NCI-H69 (cell line): ENCODE measurements around the gene LITAFD.
"Not testable (repeated sequence)": the region's sequence is repeated elsewhere in the genome, so short reads cannot be mapped to it uniquely, and the experiment has no call there.

ENCODE experiments used
- DNase-seq: peaks from one replicate; lab custom pipeline; 2025; lab: John Stamatoyannopoulos, UW

The LITAFD gene

DNA sequence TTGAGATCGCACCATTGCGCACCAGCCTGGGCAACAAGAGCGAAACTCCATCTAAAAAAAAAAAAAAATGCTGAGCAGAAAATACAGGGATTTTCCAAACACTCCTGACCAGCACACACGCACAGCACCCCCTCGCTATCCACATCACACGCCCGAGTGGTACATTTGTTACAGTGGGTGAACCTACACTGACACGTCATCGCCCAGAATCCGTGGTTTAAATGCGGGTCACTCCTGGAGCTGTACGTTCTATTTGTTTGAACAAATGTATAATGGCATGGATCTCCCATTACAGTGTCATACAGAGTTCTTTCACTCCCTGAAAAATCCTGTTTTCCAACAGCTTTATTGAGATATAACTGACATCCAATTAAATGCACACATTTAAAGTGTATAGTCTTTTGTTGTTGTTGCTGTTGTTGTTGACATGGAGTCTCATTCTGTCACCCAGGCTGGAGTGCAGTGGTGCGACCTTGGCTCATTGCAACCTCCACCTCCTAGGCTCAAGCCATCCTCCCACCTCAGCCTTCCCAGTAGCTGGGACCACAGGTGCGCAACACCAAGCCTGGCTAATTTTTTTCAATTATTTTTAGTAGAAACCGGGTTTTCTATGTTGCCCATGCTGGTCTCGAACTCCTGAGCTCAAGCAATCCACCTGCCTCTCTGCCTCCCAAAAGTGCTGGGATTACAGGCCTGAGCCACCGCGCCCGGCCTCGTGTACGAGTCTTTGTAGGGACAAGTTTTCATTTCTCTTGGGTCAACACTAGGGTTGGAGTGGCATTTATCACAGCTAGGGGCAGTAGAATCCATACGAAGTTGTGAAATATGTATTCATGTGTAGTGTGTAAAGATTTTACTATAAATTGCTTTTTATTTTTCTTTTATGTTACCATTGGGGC, 8.9 kb upstream of the LITAFD start:
- no peak for DNase-seq

DNA sequence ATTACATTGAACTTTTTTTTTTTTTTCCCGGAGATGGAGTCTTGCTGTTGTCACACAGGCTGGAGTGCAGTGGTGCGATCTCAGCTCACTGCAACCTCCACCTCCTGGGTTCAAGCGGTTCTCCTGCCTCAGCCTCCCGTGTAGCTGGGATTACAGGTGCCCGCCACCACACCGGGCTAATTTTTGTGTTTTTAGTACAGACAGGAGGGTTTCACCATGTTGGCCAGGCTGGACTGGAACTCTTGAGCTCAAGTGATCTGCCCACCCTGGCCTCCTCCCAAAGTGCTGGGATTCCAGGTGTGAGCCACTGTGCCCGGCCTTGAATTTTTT, 8.3 kb upstream of the LITAFD start:
- DNase-seq: not testable (repeated sequence)

DNA sequence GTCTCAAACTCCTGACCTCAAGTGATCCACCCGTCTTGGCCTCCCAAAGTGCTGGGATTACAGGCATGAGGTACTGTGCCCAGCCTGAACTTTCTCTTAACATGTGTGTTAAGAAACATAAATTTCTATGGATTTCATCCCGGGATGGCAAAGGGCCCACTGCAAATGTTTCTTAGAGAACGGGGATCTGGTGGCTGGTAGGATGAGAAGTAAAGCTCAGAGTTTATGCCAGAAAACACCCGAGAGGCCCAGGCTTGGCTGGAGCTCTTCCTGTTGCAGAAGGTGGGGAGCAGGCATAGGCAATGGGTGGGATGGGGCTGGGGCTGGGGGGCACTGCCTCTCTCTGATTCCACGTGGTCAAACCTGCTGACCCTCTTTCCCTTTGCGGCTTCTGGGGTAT, 7.8 kb upstream of the LITAFD start:
- no peak for DNase-seq

DNA sequence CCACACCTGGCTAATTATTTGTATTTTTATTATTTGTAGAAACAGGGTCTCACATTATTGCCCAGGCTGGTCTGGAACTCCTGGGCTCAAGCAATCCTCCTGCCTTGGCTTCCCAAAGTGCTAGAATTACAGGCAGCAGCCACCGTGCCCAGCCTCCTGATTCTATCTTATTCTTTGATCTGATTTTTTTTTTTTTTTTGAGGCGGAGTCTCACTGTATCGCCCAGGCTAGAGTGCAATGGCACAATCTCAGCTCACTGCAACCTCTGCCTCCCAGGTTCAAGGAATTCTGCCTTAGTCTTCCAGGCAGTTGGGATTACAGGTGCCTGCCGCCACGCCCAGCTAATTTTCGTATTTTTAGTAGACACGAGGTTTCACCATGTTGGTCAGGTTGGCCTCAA, 6.8 kb upstream of the LITAFD start:
- DNase-seq: not testable (repeated sequence)

DNA sequence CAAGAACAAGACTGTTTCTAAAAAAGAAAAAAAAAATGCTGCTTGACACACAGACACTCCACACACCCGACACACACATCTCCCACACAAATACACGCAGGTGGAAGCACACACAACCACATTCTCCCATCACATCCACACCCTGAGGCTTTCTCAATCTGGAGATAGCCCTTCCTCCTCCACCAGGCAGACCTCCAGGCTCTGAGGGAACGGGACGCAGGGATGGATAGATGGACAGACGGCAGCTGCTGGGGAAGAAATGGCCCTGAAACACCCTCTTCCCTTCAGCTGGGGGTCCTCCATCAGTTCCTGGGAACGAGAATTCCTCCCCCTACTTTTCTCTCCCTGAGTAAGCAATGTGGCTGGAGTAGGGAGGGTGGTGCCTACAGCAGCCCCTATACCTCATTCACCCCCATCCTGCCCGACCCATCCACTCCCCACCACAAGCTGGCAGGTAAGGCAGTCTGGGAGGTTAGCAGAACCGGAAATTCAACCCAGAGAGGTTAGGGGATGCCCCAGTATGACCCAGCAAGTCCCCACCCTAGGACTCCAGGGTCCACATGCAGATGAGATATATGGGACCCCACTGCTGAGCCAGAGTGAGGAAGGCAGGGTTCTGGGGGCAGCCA, 4.1 kb upstream of the LITAFD start:
- no peak for DNase-seq

DNA sequence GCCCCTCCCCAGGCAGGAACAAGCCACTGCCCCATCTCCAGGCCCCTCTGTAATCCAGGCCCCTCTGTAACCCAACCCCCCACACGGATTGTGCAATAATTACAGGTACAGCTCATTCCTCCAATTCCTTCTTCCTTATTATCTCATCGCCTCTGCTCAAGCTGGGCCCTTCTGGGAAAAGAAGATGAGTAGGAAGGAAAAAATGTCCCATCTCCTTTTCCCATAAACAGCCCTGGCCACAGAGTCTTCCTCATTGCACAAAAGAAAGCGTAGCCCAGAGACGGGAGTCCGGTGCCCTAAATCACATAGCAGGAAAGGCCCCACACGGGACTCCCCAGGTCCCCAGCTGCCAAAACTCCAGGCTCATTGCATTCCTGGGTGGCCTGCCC, 3.6 kb upstream of the LITAFD start:
- DNase-seq: peak; percentile 13

DNA sequence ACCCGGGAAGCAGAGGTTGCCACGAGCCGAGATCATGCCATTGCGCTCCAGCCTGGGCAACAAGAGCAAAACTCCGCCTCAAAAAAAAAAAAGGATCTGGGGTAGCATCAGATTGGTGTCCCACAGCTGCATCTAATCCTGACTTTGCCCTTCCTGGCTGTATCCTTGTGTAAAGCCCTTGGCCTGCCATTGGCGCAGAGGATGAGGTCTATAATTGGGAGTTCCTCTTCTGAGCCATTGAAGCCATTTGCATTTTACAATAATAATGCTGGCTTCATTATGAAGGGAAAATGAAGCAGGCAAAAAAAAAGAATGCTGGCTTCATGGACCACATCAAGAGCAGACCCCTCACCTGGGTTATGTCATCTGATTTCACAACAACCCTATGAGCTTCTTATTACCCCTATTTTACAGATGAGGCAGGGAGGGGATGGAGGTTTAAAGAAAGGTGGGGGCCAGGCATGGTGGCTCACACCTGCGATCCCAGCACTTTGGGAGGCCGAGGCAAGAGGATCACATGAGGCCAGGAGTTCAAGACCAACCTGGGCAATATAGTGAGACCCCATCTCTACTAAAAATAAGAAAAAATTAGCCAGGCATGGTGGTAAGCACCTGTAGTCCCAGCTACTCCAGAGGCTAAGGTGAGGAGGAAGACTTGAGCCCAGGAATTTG, 1.2 kb upstream of the LITAFD start:
- no peak for DNase-seq

DNA sequence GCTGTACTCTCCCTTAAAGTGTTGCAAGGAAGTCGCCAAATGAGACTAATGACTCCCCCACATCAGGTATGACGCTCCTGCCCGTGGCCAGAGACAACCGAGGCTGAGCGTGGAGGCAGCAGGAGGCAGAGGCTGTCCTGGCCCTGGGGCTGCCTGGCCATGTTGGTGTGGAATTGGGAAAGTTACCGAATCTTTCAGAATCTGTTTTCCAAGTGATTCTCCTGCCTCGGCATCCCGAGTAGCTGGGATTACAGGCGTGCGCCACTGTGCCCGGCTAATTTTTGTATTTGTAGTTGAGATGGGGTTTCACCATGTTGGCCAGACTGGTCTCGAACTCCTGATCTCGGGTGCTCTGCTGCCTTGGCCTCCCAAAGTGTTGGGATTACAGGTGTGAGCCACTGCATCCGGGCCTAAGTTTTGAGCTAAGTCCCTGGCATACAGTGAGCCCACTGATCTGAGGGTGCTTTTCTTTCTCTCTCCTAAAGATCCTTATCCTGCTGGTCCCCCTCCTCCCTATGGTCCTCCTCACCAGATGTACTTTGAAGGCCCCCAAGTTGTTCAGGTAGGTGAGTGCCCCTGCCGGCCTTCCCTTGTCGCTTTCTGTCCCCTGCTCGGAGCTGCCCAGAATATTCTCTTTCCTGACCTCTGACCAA, 700 bp downstream of the LITAFD start:
- no peak for DNase-seq

DNA sequence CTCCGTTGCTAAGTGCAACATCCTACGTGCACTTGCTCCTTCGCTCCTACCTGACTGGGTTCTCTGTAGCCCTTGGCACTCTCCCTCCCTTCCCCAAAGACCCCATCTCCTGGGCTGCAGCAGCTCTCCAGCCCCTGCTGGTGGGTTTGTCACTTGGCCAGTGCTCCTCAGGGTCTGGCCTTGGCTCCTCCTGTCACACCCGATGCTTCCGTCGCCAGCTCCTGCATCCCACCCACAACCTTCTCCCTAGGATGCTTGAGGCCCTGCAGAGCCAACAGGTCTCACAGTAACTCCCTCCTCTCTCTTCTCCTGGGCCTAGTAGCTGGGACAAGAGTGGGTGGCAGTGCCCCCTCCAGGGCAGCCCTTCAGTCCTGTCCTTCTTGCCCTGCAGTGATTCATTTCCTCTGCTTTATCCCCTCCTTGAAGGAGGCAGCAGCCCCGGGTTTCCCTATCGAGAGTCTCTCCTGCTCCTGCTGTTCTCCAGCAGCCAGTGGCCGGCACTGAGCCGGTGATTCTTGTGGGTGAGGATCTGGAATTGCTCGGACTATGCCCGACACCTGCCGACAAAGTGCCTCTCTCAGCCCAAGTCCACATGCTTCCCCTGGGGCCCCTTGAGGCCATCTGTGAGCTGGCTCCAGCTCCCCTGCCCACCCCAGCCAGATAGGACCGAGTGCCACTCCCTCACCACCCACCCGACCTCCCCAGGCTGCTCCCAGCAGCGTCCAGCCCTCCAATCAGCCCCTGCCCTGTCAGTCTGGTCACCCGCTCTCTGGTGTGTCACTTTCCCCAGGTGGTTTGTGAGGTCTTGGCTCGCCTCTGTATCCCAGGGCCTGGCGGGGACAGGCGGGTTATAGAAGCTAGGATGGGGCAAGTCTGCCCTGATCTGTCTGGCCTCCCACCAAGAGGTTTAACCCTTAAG, 3.8 kb downstream of the LITAFD start:
- peak; percentile 35 for DNase-seq

DNA sequence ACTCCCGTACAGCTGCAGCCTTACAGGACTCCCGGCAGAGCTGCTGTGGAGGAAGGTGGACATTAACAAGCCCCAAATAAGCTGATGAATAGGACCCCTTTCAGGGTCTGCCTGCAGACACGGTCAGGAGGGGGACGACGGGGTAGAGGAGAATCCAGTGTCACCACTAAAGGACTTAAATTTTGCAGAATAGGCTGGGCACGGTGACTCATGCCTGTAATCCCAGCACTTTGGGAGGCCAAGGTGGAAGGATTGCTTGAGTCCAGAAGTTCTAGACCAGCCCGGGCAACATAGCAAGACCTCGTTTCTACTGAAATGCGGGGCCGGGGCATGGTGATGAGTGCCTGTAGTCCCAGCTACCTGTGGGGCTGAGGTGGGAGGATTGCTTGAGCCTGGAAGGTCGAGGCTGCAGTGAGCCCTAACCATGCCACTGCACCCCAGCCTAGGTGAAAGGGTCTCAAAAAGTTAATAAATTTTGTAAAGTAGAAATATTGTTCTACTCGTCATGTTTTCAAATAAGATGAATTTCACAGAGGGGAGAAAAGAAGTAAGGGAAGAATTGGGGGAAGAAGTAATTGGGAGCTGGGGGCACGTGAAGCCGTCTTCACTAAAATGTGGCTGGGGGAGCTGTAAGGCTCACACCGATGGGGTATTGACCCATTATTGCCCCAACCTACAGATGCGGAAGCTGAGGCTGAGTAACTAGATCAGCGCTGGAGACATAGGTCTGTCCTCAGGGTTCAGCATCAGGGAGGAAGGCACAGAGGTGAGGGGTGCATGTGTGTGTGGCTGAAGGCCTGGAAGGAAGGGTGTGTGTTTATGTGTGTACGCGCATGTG, 4.7 kb downstream of the LITAFD start:
- no peak for DNase-seq

DNA sequence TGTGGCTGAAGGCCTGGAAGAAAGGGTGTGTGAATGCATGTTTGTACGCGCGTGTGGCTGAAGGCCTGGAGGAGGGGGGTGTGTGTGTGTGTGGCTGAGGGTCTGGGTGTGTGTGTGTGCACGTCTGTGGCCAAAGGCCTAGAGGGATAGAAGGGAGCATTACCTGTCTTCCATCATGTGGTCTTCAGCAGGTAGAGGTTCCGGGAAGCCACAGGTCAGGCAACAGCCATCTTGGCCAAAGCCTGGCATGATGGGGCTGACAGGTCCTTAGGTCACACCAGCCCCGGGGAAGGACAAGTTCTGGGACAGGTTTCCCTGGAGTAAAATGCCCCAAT, 5.2 kb downstream of the LITAFD start:
- DNase-seq: no peak

DNA sequence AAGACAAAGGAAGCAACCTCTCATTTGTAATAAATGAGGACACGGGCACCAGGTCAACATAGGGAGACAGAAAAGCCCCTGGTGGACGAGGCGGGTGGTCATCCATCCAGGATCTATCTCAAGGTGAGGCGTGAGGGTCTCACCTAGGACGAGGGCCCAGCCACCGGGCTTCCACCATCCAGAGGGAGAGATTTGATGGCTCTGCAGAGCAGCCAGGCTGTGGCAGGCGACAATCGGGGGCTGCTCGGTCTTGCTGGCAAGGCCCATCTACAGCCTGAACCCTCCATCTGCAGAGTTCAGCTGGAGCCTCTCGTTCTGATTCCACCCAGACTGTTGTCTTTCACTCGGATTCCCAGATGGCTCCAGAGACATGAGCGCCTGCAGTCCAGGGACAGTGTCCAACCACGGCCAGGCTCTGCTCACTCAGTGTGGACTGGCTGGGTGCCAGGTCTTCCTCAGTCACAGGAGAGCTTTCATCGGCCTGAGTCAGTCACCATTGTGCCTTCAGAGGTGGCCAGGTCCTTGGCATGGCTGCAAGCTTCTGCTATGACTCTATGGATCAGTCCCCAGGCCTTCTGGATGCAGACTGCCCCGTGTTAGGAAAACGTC, 5.9 kb downstream of the LITAFD start:
- DNase-seq: no peak

DNA sequence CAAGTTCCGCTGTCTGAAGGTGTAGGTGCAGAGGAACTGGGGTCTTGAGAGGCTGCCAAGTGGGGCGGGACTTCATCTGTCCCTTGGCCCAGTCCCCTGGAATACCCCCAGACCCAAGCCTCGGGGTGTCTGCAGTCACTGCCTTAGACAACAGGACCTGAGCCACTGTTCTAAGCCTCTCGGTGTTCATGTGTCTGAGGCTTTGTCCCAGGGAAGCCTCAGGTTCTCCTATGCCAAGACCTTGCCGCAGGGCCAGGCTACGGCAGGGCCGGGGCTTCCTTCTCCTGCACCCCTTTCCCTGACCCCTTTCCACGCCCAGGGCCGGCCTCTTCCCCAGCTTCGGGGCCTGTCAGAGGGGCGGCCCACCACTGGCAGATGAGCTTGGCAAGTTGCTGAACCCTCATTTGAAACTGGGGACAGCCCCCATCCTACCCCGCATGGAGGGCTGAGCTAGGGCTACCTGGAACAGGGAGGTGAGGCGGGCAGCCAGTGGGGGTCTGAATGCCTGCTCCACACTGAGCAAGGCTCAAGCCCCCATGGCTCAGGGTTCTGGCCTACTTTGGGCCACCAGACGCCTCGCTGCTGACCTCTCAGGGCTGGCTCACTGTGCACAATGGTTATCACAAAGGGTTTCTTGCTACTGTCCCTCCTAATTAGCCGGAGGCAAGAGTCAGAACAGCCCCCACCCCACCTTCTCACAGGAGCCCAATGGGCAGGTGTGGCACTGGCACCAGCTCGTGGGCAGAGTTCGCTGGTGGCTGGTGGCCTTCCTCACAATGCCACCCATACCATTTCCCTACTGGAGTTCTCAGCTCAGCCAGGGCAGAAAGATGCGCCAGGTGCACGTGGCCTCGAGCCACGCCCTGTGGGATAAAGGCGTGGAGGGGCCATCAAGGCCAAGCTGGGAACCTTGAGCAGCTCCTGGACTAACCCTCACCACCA, 7.1 kb downstream of the LITAFD start:
- DNase-seq: no peak

DNA sequence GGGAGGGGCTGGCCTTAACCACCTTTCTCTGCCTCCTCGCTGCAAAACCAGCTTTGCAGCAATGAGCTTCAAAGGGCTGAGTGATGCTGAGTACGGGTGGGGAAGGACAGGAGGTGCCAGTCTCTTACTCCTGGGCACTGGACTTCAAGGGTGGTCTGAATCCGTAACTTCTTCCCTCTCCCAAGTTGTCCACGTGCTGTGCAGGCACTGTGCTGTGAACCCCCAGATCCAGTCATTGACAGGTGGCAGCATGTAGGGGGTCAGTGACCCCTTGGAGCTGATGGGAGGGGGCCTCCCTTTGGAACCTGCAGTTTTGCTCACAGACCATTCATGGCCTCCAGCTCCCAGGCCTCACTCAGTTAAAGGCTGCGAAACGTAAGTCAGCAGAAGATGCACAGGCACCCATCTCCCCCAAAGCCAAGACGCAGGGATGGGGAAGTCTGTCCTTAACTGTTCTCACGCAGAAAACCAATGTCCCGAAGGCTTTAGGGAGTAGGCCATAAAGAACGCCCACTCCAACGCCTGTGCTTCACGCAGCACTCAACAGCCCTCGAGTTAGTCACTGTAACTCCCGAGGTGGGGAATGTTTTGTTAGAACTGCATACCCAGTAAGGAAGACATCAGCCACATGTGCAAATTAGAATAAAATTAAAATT, 7.9 kb downstream of the LITAFD start:
- no peak for DNase-seq

DNA sequence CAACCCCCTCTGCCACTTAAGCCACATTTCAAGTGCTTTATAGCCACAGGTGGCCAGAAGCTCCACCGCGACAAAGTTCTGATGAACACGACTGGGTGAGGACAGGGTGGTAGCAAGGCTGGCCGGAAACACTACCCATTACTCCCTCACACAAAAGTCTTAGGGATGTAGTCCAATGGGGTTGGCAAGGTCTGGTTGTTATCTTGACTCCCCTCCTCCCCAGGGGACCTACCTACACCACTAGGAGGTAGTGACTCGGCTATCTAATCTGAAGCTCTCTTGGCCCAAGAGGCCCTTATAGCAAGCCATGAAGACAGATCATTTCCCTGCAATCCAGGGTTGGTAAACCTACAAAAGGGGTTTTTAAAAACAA, 8.4 kb downstream of the LITAFD start:
- DNase-seq: no peak

DNA sequence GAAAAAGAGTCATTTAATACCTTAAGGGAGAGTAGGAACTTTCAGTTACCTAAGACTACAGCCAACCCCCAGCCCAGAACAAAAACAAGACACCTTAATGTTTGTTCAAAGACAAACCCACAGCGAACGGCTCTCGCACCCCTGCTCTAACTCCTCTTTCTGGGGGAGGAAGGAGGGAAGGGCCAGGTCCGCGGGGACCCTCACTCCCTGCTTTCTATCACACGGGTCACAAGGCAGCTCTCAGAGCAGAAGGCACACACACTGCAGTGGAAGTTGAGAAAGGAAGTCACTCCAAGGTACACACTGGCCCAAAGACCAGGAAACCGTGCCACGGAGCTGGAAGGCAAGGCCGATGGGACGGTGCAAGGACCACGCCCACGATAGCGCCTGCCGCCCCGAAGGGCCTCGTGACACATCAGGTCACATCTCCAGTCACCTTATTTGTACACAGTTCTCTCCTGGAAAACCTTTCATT, 10.0 kb downstream of the LITAFD start:
- DNase-seq: no peak

DNA sequence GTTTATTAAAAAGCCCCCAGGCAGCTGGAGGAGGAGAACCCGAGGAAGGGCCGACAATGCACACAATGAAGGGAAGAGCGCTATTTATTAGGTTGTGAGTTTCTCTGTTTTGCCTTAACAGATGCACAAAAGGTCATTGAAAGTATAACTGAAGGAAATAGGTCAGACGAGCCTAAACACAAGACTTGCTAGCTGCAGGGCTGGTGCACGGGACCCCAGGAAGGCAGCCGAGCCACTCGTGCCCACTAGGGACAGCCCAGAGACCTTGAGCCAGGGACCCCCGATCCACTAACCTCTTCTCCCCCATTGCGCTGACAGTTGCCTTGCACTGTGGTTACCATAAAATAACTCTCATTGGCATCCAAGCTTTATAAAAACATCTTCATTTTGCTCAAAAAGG, 11.3 kb downstream of the LITAFD start:
- DNase-seq: no peak

DNA sequence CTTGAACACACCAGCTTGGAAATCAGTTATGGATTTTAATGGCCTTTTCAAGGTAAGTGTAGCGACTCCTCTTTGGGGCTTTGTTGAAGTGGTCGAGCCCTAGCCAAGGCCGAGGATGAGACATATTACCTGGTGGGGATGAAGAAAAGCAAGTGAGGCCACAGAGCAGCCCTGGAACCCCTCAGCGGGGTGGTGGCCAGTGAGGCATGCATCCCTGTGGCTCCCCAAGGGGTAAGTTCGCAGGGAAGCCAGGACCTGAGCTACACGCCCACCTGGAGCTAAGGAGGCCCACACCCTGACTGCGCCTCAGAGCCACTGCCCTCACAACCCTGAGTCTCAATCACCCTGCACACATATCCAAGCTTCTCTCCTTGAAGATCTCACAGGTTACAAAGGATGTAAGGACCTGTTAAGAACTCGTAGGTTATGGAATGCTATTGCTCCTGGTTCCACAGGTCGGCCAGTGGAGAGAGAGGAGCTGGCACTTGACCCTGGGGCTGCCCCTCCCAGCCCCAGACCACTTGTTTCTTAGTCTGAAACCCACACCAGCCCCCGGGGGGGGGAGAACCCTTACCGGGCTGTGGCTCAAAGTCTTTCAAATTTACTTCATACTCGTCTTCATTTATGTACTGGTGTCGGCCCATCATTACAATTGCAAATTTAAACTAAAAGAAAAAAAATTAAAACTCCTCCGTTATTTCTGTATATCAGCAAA, 12.0 kb downstream of the LITAFD start:
- DNase-seq: no peak
